K562 (cell line): Measurements from ENCODE around the gene LLPH. TPM values are rescaled to one million over a fixed set of nuclear protein-coding genes. Genes with fewer than 3 reads are reported as not detected.

ENCODE experiments used
- JUNB ChIP-seq: fragments of 450-650 bp; formaldehyde crosslinking; conservative IDR thresholded peaks from 2 replicates; pipeline ENCODE4 v1.4.0; 2020; ENCODE audit warnings: mild to moderate bottlenecking
- KAT7 ChIP-seq: sonication (generic); formaldehyde crosslinking; IDR thresholded peaks from 2 replicates; pipeline ENCODE4 v1.8.0; 2022; ENCODE audit warnings: missing genetic modification reagents, mild to moderate bottlenecking, borderline replicate concordance
- KDM2B ChIP-seq: fragments of 250-450 bp; sonication (Bioruptor Pico); IDR thresholded peaks from 2 replicates; pipeline ENCODE4 v1.8.0; 2021; ENCODE audit warnings: mild to moderate bottlenecking, moderate library complexity
- MTA1 ChIP-seq: fragments of 450-650 bp; IDR thresholded peaks from 2 replicates; pipeline ENCODE4 v1.6.1; 2017; ENCODE audit warnings: borderline replicate concordance
- NR3C1 ChIP-seq: sonication (generic); formaldehyde crosslinking; IDR thresholded peaks from 2 replicates; pipeline ENCODE4 v1.8.1; 2022; ENCODE audit warnings: missing genetic modification reagents
- PML ChIP-seq: IDR thresholded peaks from 2 replicates; pipeline ENCODE4 v1.6.1; 2012; ENCODE audit warnings: low read length, inconsistent platforms
- RB1 ChIP-seq: fragments of 450-650 bp; IDR thresholded peaks from 2 replicates; pipeline ENCODE4 v1.6.1; 2017; ENCODE audit warnings: low read depth, mild to moderate bottlenecking
- RBM22 ChIP-seq: fragments of 200-400 bp; formaldehyde crosslinking; IDR thresholded peaks from 2 replicates; pipeline ENCODE4 v1.6.1; 2018; ENCODE audit warnings: low read length, low read depth; ENCODE audit not compliant: poor library complexity, severe bottlenecking
- TAF9B ChIP-seq: fragments of 450-650 bp; IDR thresholded peaks from 2 replicates; pipeline ENCODE4 v1.6.1; 2018; ENCODE audit warnings: mild to moderate bottlenecking; ENCODE audit not compliant: partially characterized antibody
- polyA plus RNA-seq, 8 experiments: library from polyadenylated mRNA; depleted of rRNA in 4 of 8; stranded (reverse) in 5 of 8; unstranded in 3 of 8; fragments of >200 nt; fragmentation: Nextera tagmentation in 2 of 8; fragmentation: Illumina TruSeq in 1 of 8; extraction: Ambion mirVana in 2 of 8; extraction: Trizol in 1 of 8; gene quantifications; 2 replicates each; pipeline versions ENCODE4 v1.2.1 to v1.2.3, GENCODE V29; 2011 to 2014; ENCODE audit warnings: inconsistent platforms in 1 of 8, missing spikeins in 1 of 8
- total RNA-seq, 7 experiments: library from RNA; depleted of rRNA in 6 of 7; stranded (reverse); fragments of >200 nt in 6 of 7; fragmentation: Illumina TruSeq in 2 of 7; extraction: Trizol in 2 of 7; gene quantifications; 2 replicates each; pipeline versions ENCODE4 v1.2.1 to v1.2.3, GENCODE V29; 2011 to 2021; ENCODE audit warnings: low replicate concordance in 1 of 7
- TF ChIP-seq, protein P1 (sequence below): fragments of 450-650 bp; IDR thresholded peaks from 2 replicates; pipeline ENCODE4 v1.6.1; 2016; ENCODE audit warnings: mild to moderate bottlenecking, moderate library complexity
- TF ChIP-seq, protein P2 (sequence below): fragments of 250-450 bp; sonication (Bioruptor Pico); IDR thresholded peaks from 2 replicates; pipeline ENCODE4 v1.8.0; 2022; ENCODE audit warnings: moderate library complexity, mild to moderate bottlenecking, inconsistent platforms
- TF ChIP-seq, protein P3 (sequence below): sonication (generic); formaldehyde crosslinking; IDR thresholded peaks from 2 replicates; pipeline ENCODE4 v1.8.0; 2022; ENCODE audit warnings: mild to moderate bottlenecking, missing genetic modification reagents, borderline replicate concordance

Gene LLPH
- total and polyA plus RNA-seq, 9 of the 15 experiments (the other 6 are each of a cell fraction or from before 2014, with no cell fraction given), result 19.1 to 87.3 (median 59.6) TPM

DNA sequence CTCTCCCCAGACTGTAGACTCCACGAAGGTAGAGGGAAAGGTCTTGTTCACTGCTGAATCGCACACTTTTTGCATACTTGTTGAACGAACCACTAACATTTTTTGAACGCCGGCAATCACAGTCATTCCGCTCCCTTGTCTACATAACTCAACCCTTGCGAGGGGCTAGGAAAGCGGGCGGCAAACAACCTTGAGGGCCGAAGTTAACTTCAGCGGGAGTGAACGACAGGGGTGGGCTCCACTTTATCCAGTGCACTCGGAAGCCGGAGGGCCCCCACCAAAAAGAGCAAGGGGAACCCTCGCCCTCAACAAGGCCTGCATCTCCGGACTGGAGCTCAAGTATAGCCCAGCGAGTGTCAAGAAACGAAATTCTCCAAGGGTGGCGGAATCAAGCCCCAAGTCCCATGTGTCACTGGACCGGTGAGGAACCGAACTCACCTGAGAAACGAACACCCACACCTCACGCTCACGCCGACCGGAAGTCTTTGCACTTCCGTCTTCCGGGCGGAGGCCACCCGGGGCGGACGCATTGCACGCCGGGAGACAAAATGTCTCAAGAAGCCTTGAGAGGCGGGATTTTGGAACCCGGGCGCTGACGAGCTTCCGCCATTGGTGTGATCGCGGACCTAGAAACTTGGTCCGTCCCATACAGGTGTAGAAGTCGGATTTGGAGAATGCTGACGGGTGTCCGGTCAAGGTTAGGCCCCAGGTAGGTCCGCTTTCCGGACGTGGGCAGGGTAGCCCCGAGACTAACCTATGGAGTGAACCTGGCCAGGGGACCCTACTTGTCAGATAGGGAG is at the start of gene LLPH (continued):
- TF ChIP-seq JUNB (CRISPR knock-in tag) (no peak), MTA1 (no peak), TAF9B (peak; percentile 70), RBM22 (no peak), NR3C1 (CRISPR knock-in tag) (no peak), KDM2B (CRISPR knock-in tag) (no peak), RB1 (no peak), PML (no peak; the same call in 1 of the 2 replicates), KAT7 (no peak)
- TF ChIP-seq, protein P1, sequence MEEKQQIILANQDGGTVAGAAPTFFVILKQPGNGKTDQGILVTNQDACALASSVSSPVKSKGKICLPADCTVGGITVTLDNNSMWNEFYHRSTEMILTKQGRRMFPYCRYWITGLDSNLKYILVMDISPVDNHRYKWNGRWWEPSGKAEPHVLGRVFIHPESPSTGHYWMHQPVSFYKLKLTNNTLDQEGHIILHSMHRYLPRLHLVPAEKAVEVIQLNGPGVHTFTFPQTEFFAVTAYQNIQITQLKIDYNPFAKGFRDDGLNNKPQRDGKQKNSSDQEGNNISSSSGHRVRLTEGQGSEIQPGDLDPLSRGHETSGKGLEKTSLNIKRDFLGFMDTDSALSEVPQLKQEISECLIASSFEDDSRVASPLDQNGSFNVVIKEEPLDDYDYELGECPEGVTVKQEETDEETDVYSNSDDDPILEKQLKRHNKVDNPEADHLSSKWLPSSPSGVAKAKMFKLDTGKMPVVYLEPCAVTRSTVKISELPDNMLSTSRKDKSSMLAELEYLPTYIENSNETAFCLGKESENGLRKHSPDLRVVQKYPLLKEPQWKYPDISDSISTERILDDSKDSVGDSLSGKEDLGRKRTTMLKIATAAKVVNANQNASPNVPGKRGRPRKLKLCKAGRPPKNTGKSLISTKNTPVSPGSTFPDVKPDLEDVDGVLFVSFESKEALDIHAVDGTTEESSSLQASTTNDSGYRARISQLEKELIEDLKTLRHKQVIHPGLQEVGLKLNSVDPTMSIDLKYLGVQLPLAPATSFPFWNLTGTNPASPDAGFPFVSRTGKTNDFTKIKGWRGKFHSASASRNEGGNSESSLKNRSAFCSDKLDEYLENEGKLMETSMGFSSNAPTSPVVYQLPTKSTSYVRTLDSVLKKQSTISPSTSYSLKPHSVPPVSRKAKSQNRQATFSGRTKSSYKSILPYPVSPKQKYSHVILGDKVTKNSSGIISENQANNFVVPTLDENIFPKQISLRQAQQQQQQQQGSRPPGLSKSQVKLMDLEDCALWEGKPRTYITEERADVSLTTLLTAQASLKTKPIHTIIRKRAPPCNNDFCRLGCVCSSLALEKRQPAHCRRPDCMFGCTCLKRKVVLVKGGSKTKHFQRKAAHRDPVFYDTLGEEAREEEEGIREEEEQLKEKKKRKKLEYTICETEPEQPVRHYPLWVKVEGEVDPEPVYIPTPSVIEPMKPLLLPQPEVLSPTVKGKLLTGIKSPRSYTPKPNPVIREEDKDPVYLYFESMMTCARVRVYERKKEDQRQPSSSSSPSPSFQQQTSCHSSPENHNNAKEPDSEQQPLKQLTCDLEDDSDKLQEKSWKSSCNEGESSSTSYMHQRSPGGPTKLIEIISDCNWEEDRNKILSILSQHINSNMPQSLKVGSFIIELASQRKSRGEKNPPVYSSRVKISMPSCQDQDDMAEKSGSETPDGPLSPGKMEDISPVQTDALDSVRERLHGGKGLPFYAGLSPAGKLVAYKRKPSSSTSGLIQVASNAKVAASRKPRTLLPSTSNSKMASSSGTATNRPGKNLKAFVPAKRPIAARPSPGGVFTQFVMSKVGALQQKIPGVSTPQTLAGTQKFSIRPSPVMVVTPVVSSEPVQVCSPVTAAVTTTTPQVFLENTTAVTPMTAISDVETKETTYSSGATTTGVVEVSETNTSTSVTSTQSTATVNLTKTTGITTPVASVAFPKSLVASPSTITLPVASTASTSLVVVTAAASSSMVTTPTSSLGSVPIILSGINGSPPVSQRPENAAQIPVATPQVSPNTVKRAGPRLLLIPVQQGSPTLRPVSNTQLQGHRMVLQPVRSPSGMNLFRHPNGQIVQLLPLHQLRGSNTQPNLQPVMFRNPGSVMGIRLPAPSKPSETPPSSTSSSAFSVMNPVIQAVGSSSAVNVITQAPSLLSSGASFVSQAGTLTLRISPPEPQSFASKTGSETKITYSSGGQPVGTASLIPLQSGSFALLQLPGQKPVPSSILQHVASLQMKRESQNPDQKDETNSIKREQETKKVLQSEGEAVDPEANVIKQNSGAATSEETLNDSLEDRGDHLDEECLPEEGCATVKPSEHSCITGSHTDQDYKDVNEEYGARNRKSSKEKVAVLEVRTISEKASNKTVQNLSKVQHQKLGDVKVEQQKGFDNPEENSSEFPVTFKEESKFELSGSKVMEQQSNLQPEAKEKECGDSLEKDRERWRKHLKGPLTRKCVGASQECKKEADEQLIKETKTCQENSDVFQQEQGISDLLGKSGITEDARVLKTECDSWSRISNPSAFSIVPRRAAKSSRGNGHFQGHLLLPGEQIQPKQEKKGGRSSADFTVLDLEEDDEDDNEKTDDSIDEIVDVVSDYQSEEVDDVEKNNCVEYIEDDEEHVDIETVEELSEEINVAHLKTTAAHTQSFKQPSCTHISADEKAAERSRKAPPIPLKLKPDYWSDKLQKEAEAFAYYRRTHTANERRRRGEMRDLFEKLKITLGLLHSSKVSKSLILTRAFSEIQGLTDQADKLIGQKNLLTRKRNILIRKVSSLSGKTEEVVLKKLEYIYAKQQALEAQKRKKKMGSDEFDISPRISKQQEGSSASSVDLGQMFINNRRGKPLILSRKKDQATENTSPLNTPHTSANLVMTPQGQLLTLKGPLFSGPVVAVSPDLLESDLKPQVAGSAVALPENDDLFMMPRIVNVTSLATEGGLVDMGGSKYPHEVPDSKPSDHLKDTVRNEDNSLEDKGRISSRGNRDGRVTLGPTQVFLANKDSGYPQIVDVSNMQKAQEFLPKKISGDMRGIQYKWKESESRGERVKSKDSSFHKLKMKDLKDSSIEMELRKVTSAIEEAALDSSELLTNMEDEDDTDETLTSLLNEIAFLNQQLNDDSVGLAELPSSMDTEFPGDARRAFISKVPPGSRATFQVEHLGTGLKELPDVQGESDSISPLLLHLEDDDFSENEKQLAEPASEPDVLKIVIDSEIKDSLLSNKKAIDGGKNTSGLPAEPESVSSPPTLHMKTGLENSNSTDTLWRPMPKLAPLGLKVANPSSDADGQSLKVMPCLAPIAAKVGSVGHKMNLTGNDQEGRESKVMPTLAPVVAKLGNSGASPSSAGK, result no peak
- TF ChIP-seq, protein P2, sequence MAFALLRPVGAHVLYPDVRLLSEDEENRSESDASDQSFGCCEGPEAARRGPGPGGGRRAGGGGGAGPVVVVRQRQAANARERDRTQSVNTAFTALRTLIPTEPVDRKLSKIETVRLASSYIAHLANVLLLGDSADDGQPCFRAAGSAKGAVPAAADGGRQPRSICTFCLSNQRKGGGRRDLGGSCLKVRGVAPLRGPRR (CRISPR knock-in tag), result no peak
- TF ChIP-seq, protein P3, sequence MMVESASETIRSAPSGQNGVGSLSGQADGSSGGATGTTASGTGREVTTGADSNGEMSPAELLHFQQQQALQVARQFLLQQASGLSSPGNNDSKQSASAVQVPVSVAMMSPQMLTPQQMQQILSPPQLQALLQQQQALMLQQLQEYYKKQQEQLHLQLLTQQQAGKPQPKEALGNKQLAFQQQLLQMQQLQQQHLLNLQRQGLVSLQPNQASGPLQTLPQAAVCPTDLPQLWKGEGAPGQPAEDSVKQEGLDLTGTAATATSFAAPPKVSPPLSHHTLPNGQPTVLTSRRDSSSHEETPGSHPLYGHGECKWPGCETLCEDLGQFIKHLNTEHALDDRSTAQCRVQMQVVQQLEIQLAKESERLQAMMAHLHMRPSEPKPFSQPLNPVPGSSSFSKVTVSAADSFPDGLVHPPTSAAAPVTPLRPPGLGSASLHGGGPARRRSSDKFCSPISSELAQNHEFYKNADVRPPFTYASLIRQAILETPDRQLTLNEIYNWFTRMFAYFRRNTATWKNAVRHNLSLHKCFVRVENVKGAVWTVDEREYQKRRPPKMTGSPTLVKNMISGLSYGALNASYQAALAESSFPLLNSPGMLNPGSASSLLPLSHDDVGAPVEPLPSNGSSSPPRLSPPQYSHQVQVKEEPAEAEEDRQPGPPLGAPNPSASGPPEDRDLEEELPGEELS (CRISPR knock-in tag), result no peak
